Loucy (cell line): Measurements from ENCODE around the gene S100B.

Source experiments
- H2AFZ ChIP-seq: fragments of 200-600 bp; sonication (generic); 2 replicates; pipeline ENCODE4 v1.6.0; 2016; ENCODE audit warnings: antibody characterized with exemption, mild to moderate bottlenecking, low read length, moderate library complexity
- H3F3A ChIP-seq: fragments of 200-600 bp; 2 replicates; pipeline ENCODE4 v1.6.0; 2016; ENCODE audit warnings: antibody characterized with exemption, low read depth, mild to moderate bottlenecking
- H3K27me3 ChIP-seq: fragments of 200-600 bp; sonication (generic); 2 replicates; pipeline ENCODE4 v1.6.1; 2014; ENCODE audit warnings: low read length, mild to moderate bottlenecking; ENCODE audit not compliant: insufficient read depth, poor library complexity, severe bottlenecking
- H3K36me3 ChIP-seq: fragments of 200-600 bp; sonication (generic); 2 replicates; pipeline ENCODE4 v1.6.1; 2016; ENCODE audit warnings: low read length; ENCODE audit not compliant: insufficient read depth
- H3K4me1 ChIP-seq: fragments of 200-600 bp; sonication (generic); 2 replicates; pipeline ENCODE4 v1.5.1; 2014; ENCODE audit warnings: low read length, mild to moderate bottlenecking; ENCODE audit not compliant: insufficient read depth, poor library complexity, severe bottlenecking
- H3K4me2 ChIP-seq: fragments of 200-600 bp; sonication (generic); 2 replicates; pipeline ENCODE4 v1.6.0; 2014; ENCODE audit warnings: antibody characterized with exemption, low read length, low read depth, mild to moderate bottlenecking; ENCODE audit not compliant: poor library complexity, severe bottlenecking
- H3K4me3 ChIP-seq: fragments of 200-600 bp; sonication (generic); 2 replicates; pipeline ENCODE4 v1.5.1; 2014; ENCODE audit warnings: low read length, mild to moderate bottlenecking, mixed read lengths; ENCODE audit not compliant: poor library complexity, severe bottlenecking
- H3K79me2 ChIP-seq: fragments of 200-600 bp; sonication (generic); 2 replicates; pipeline ENCODE4 v1.6.1; 2014; ENCODE audit warnings: low read length; ENCODE audit not compliant: insufficient read depth
- H3K9ac ChIP-seq: fragments of 200-600 bp; sonication (generic); 2 replicates; pipeline ENCODE4 v1.6.0; 2014; ENCODE audit warnings: mild to moderate bottlenecking, low read depth, low read length, moderate library complexity; ENCODE audit not compliant: poor library complexity, severe bottlenecking
- H3K9me2 ChIP-seq: fragments of 200-600 bp; sonication (generic); replicated peaks from 2 replicates; pipeline ENCODE4 v1.6.1; 2016; ENCODE audit warnings: low read depth, low read length, mixed read lengths
- H3K9me3 ChIP-seq: fragments of 200-600 bp; sonication (generic); 2 replicates; pipeline ENCODE4 v1.6.1; 2014; ENCODE audit warnings: mild to moderate bottlenecking, antibody characterized with exemption, low read length, low read depth; ENCODE audit not compliant: insufficient read depth
- H4K20me1 ChIP-seq: fragments of 200-600 bp; sonication (generic); 2 replicates; pipeline ENCODE4 v1.6.0; 2014; ENCODE audit warnings: antibody characterized with exemption, low read length, mild to moderate bottlenecking; ENCODE audit not compliant: insufficient read depth, poor library complexity, severe bottlenecking
- EZH2phosphoT487 ChIP-seq: fragments of 200-600 bp; IDR thresholded peaks from 2 replicates; pipeline ENCODE4 v1.6.1; 2018; ENCODE audit warnings: antibody characterized with exemption, mild to moderate bottlenecking, moderate library complexity, borderline replicate concordance
- TF ChIP-seq, protein P1 (sequence below): fragments of 200-600 bp; sonication (generic); conservative IDR thresholded peaks from 2 replicates; pipeline ENCODE4 v1.5.1; 2014; ENCODE audit warnings: mild to moderate bottlenecking, antibody characterized with exemption, low read length

S100B gene

DNA sequence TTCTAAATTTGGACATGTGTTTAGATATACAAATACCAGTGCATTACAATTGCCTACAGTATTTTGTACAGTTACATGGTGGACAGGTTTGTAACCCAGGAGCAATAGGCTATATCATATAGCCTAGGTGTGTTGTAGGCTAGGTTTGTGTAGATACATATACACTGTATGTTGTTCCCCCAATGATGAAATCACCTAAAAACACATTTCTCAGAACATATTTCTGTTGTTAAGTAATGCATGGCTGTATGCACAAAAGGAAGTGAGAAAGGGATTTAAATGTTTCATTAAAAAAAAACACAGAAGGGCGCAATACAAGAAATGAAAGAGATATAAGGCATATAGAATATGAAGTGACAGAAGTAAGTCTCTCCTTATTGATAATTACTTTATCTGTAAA lies 32.0 kb downstream of the S100B start:
- no peak overlapping the region for H2AFZ ChIP-seq
- TF ChIP-seq, protein P1, sequence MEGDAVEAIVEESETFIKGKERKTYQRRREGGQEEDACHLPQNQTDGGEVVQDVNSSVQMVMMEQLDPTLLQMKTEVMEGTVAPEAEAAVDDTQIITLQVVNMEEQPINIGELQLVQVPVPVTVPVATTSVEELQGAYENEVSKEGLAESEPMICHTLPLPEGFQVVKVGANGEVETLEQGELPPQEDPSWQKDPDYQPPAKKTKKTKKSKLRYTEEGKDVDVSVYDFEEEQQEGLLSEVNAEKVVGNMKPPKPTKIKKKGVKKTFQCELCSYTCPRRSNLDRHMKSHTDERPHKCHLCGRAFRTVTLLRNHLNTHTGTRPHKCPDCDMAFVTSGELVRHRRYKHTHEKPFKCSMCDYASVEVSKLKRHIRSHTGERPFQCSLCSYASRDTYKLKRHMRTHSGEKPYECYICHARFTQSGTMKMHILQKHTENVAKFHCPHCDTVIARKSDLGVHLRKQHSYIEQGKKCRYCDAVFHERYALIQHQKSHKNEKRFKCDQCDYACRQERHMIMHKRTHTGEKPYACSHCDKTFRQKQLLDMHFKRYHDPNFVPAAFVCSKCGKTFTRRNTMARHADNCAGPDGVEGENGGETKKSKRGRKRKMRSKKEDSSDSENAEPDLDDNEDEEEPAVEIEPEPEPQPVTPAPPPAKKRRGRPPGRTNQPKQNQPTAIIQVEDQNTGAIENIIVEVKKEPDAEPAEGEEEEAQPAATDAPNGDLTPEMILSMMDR: no peak
- no peak for TF ChIP-seq EZH2phosphoT487
- no peak overlapping the region for H3K9ac ChIP-seq
- H3K36me3 ChIP-seq: no peaks in the 10 kb centered on the region
- no peaks in the 10 kb centered on the region for H3K4me1 ChIP-seq
- H3K4me3 ChIP-seq: no peak overlapping the region
- no peaks in the 10 kb centered on the region for H3K9me2 ChIP-seq
- H4K20me1 ChIP-seq: no peaks in the 10 kb centered on the region
- H3K9me3 ChIP-seq: no peaks in the 10 kb centered on the region
- H3K4me2 ChIP-seq: no peak overlapping the region
- H3K79me2 ChIP-seq: no peaks in the 10 kb centered on the region
- no peaks in the 10 kb centered on the region for H3K27me3 ChIP-seq
- no peaks in the 10 kb centered on the region for H3F3A ChIP-seq

DNA sequence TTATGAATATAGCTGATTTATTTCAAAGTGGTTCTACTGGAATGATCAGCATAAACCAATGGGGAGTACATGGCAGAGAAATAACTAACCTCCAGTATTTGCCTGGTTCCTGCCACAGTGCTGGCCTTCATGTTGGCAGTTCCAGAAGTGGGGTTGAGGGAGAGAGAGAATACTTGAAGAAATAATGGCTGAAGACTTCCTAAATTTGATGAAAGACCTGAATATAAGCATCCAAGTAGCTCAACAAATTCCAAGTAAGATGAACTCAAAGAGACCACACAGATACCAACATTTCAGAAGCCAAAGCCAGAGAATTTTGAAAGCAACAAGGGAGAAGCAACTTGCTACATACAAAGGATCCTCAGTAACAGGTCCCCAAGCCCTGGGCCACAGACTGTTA lies 34.3 kb downstream of the S100B start:
- H3K4me2 ChIP-seq: no peak overlapping the region
- H3K36me3 ChIP-seq: no peaks in the 10 kb centered on the region; the same call in 1 of the 2 replicates
- TF ChIP-seq, protein P1: no peak
- TF ChIP-seq EZH2phosphoT487: no peak
- no peak overlapping the region for H3K9ac ChIP-seq
- H3K4me3 ChIP-seq: no peak overlapping the region
- no peaks in the 10 kb centered on the region for H3K4me1 ChIP-seq
- no peak overlapping the region for H2AFZ ChIP-seq
- H4K20me1 ChIP-seq: no peaks in the 10 kb centered on the region
- H3F3A ChIP-seq: no peaks in the 10 kb centered on the region
- H3K79me2 ChIP-seq: no peaks in the 10 kb centered on the region
- H3K27me3 ChIP-seq: no peaks in the 10 kb centered on the region
- no peaks in the 10 kb centered on the region for H3K9me2 ChIP-seq
- no peaks in the 10 kb centered on the region for H3K9me3 ChIP-seq

DNA sequence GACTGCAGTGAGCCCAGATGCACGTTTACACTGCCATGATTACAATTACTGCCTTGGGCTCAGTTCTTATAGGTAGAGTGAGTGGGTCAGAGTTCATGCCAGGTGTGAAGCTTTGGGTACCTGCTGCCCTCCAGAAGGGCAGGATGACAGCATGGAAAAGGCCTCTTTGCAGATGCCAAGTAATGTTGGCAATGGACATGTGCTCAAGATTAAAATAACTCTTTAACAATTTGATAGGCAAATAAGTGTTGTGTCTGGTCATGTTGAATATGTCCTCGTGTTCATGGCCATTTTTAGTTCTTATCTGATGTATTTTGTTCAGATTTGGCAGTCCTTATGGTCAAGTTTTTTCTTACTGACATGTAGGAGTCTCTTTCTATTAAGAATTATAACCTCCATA lies 34.8 kb downstream of the S100B start:
- Histone ChIP-seq H3K4me1 (no peaks in the 10 kb centered on the region), H3K9me2 (no peaks in the 10 kb centered on the region), H3K4me2 (no peak overlapping the region), H3K36me3 (no peaks in the 10 kb centered on the region; the same call in 1 of the 2 replicates), H3K79me2 (no peaks in the 10 kb centered on the region), H3K27me3 (no peaks in the 10 kb centered on the region), H3F3A (no peaks in the 10 kb centered on the region), H4K20me1 (no peaks in the 10 kb centered on the region), H3K4me3 (no peak overlapping the region), H3K9me3 (no peaks in the 10 kb centered on the region), H2AFZ (no peak overlapping the region), H3K9ac (no peak overlapping the region)
- TF ChIP-seq, protein P1: no peak
- no peak for TF ChIP-seq EZH2phosphoT487
